Fibroblast of upper back skin (primary cell): ENCODE data around the gene ELOB.
A peak's percentile ranks its signal among the peaks of the same experiment; 100 is the strongest.

Source experiments
- DNase-seq: peaks from one replicate; pipeline ENCODE4 v3.0.0-alpha.2; 2013

Gene ELOB

DNA sequence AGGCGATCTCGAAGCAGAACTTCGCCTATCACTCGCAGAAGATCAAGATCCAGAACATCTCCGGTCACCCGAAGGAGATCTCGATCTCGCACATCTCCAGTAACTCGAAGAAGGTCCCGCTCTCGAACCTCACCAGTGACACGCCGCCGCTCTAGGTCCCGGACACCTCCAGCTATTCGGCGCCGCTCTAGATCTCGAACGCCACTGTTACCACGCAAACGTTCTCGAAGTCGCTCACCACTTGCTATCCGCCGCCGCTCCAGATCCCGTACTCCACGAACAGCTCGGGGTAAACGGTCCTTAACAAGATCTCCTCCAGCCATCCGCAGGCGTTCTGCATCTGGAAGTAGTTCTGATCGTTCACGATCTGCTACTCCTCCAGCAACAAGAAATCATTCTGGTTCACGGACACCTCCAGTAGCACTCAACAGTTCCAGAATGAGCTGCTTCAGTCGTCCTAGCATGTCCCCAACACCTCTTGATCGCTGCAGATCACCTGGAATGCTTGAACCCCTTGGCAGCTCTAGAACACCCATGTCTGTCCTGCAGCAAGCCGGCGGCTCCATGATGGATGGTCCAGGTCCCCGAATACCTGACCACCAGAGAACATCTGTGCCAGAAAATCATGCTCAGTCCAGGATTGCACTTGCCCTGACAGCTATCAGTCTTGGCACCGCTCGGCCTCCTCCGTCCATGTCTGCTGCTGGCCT is 10.5 kb downstream of the ELOB start:
- no peak for DNase-seq

DNA sequence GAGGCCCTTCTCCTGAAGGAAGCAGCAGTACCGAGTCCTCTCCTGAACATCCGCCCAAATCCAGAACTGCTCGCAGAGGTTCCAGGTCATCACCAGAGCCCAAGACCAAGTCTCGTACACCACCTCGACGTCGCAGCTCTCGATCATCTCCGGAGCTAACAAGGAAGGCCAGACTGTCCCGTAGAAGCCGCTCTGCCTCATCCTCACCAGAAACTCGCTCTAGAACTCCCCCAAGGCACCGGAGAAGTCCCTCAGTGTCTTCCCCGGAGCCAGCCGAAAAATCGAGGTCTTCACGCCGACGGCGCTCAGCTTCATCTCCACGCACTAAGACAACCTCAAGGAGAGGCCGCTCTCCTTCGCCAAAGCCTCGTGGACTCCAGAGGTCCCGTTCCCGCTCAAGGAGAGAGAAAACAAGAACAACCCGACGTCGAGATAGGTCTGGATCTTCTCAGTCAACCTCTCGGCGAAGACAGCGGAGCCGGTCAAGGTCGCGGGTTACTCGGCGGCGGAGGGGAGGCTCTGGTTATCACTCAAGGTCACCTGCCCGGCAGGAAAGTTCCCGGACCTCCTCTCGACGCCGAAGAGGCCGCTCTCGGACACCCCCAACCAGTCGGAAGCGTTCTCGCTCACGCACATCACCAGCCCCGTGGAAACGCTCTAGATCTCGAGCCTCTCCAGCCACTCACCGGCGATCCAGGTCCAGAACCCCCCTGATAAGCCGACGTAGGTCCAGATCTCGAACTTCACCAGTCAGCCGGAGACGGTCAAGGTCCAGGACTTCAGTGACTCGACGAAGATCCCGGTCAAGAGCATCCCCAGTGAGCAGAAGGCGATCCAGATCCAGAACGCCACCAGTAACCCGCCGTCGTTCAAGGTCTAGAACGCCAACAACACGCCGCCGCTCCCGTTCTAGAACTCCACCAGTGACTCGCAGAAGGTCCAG is 11.3 kb downstream of the ELOB start:
- DNase-seq: no peak

DNA sequence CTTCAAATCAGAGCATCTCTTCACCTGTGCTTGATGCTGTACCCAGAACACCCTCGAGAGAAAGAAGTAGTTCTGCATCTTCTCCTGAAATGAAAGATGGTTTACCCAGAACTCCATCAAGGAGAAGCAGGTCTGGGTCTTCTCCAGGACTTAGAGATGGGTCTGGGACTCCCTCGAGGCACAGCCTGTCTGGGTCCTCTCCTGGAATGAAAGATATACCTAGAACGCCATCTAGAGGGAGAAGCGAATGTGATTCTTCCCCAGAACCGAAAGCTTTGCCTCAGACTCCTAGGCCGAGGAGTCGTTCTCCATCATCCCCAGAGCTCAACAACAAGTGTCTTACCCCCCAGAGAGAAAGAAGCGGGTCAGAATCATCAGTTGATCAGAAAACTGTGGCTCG is 12.4 kb downstream of the ELOB start:
- DNase-seq: no peak

DNA sequence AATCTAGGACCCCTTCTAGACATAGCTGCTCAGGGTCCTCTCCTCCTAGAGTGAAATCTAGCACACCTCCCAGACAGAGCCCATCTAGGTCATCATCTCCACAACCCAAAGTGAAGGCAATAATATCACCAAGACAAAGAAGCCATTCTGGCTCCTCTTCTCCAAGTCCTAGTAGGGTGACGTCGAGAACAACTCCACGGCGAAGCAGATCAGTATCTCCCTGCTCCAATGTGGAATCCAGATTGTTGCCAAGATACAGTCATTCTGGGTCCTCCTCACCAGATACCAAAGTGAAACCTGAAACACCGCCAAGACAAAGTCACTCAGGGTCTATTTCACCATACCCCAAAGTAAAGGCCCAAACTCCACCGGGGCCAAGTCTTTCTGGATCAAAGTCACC is 13.9 kb downstream of the ELOB start:
- no peak for DNase-seq

DNA sequence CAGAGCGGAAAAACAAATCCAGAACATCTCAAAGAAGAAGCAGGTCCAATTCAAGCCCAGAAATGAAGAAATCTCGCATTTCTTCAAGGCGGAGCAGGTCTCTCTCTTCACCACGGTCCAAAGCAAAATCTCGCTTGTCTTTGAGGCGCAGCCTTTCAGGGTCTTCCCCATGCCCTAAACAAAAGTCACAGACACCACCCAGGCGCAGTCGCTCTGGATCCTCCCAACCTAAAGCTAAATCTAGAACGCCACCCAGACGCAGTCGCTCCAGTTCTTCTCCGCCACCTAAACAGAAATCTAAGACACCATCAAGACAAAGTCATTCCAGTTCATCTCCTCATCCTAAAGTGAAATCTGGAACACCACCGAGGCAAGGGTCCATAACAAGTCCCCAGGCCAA is 14.4 kb downstream of the ELOB start:
- DNase-seq: no peak

DNA sequence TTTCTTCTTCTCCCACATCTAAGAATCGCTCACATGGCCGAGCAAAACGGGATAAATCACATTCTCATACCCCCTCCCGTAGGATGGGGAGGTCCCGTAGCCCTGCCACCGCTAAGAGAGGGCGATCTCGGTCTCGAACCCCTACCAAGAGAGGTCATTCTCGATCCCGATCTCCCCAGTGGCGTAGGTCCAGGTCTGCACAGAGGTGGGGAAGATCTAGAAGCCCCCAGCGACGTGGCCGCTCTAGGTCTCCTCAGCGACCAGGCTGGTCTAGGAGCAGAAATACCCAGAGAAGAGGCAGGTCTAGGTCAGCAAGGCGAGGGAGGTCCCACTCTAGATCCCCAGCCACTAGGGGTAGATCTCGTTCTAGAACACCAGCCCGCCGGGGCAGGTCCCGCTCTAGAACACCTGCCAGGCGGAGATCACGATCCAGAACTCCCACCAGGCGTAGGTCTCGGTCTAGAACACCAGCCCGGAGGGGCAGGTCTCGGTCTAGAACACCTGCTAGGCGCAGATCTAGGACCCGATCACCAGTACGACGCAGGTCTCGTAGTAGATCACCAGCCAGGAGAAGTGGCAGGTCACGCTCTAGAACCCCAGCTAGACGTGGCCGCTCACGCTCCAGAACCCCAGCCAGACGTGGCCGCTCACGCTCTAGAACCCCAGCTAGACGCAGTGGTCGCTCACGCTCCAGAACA is 15.0 kb downstream of the ELOB start:
- no peak for DNase-seq

DNA sequence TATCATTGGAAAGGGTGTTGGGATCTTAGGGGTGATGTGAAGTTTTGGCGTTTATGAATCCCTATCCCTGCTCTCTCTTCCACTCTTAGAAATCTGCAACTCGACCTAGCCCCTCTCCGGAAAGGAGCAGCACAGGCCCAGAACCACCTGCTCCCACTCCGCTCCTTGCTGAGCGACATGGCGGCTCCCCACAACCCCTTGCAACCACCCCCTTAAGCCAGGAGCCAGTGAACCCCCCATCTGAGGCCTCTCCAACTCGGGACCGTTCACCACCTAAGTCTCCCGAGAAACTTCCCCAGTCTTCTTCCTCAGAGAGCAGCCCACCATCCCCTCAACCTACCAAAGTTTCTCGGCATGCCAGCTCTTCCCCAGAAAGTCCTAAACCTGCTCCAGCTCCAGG is 15.6 kb downstream of the ELOB start:
- no peak for DNase-seq

DNA sequence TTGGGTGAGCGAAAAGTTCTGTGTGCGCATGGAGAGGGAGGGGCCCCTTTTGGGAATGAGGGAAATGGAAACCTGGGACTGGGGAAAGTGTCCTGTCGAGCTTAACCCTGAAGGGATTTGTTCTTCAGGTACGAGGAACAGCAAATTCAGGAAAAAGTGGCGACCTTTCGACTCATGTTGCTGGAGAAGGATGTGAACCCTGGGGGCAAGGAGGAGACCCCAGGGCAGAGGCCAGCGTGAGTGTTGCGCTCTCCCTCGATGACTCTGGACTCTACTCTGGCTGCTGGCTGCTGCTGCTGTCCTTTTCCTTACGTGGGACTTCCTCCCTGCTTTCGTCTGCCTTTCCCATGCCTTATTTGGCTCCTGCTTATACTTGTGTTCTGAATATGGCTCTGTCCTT is 19.7 kb downstream of the ELOB start:
- no peak for DNase-seq

DNA sequence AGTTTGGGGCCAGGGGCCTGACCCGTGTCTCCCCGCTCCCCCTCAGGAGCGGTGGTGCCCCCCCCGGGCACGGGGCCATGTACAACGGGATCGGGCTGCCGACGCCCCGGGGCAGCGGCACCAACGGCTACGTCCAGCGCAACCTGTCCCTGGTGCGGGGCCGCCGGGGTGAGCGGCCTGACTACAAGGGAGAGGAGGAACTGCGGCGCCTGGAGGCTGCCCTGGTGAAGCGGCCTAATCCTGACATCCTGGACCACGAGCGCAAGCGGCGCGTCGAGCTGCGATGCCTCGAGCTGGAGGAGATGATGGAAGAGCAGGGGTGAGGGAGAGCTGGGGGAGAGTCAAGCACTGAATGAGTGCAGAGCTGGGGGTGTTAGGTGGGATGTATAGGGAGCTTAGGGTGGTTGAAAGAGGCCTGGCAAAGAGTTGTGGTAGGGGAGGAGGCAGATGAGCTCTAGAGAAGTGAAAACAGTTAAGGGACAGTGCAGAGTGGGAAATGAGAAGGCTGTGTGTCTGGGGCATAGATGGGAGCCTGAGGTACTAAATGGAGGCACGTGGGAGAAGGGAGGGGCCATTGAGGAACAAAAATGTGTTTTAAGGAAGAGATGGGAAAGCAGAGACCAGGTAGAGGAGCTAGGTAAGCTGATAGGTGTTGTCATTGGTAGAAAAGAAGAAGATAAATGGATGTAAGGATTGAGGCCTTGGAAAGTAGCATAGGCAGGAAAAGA is 20.6 kb downstream of the ELOB start:
- no peak for DNase-seq

DNA sequence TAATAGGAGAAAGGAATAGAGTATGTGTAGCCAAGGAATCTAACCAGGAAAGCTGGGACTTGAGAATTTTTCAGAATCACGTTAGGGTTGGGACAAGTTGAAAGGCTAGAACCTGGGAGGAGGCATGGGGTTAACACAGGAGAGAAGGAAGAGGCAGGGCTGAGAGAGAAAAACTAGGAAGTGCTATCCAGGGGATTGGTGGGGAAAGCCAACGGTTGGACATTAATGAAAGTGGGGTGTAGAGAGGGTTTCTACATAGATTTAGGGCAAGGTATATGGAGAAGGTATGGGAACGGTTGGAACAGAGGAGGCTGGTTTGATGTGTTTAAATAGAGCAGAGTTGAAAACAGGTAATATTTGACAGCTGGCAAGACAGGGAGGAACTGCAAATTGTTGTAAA is 21.9 kb downstream of the ELOB start:
- no peak for DNase-seq

DNA sequence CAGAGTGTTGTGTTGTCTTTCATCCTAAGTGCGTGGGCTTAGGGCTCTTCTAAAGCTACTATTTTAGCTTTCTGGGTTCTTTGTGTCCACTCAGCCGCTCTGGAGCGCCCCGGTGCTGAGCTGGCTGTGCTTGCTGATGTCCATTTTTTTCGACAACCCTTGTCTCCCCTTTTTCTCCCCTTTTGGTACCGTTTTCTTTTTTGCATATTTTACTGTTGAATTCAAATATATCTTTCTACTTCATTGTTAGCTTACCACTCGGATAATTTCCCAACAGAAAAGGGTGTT is 23.4 kb downstream of the ELOB start:
- DNase-seq: no peak

DNA sequence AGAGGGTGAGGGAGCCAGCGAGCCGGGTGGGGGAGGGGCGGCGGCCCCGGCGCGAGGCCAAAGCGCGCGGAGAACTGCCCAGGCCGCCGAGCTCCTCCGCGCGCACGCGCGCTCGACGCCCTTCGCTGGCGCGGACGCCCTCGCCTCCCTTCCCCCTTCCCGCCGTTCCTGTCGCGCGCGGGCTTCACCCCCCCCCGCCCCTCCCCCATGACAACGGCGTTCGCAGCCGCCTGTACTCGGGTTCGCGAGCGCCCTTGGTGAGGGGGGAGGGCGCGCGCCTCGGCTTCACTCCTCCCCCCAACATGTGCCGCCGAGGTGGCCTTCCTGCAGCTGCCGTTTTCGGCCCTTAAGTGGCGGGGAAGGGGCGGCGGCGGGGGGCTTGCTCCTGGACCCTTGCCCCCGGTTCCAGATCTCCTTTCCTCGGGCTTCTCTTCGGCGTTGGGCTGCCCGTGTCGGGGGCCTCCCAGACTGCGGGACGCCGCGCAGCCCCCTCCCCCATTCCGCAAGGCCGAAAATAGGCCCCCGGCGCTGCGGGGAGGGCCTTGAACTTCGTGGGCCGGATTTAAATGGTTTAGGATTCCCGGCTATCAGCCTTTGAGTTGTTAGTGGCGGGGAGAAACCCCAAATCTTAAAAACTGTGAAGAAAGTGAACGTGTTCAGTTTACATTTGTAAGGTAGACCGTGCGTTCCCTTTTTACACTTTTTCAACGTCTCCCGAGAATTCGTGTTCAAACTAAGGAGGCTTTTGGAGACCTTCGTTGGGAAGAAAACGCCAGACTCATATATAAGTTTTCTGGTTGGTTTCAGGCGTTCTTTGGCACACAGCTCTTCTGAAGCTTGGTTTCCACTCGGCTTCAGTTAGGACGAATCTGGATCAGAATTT is 24.0 kb downstream of the ELOB start:
- peak; percentile 80 for DNase-seq

DNA sequence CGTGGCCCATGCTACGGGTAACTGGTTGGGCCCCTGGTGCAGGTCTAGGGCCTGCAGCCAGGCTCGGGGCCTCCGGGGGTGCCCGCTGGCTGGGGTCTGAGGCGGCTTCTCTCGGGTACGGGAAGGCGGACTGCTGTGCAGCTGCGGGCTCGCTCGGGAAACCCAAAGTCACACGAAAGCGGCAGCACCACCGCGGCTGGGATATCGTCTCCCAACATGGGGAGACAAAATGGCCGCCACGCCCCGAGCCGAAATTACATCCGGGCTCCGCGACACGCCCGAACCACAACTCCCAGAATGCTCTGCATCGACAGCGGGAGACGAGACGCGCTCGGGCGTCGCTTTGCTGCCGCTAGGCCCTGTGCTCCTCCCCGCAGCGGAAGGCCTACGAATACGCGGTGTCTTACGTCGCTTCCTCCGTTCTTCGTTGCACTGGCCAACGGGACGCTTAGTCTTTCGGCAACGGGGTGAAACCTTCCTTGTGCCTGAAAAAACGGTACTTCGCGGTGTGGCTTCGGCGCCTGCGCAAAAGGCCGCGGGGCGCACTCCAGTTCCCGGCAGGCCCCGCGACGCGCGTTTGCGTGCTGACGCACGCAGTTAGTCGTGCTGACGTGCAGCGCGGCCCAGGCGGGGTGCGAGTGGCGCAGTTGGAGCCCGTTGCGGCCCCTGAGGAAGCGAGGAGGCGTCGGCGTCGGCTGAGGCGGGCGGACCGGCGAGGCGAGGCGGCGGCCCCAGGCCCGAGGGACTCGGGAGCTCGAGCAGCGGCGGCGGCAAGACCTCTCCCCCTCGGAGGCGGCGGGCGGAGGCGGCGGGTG is 24.8 kb downstream of the ELOB start, which contains the start of gene SRRM2:
Gene SRRM2 (plus strand): TSS at position 604 of the 815 bp plus-strand sequence. CDS start 3,727 bp downstream, outside the sequence.
- peak; percentile 96 for DNase-seq

DNA sequence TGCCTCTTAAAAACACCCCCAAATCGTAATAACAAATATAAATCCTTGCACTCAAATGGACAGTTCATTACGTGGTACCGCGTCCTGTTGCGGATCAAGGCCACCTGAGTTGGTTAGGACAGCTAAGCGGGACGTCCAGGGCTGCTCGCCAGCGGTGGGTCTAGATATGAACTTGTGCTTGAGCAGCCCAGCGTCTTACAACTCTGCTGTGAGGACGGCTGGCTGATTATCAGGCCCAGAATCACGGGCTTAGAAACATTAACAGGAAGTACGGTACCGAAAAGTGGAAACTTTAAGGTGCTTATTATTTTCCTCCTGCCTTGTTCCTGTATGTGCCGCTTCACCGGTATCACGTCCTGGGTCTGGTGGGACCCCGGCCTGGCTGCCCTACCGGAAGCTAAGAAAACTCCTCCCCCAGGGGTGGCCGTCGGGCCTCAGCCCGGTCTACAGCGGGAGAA is 25.5 kb downstream of the ELOB start:
- DNase-seq: no peak

DNA sequence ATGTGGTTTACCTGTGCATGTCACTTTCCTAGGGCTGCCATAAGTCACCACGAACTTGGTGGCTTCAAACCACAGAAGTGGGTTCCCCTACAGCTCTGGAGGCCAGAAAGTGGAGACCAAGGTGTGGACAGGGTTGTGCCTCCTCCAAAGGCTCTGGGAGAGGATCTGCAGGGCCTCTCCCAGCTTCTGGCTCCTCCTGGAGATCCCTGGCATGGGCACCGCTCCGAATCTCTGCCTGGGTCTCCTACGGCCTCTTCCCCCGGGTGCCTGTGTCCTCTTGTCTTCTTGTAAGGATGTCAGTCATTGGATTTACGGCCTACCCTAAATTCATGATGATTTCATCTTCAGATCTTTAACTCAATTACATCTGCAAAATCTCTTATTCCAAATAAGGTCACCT is 27.1 kb downstream of the ELOB start:
- no peak for DNase-seq

DNA sequence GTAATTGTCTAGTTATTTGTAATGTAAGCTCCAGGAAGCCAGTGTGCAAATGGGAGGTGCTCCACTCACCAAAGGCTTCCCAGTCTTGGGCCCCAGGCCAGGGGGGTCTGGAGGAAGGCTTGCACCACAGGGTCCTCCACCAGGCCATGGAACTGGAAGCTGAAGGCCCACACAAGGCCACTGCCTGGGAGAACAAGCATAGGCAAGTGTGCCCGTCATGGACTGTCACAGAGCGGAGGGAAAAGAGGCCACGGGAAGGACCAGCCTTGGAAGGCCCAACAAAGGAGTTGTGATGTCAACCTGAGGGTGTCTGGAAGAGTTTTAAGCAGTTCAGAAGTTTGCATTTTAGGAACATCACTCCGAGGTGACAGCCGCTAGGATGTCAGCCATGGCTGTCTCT is 27.6 kb downstream of the ELOB start:
- DNase-seq: no peak

DNA sequence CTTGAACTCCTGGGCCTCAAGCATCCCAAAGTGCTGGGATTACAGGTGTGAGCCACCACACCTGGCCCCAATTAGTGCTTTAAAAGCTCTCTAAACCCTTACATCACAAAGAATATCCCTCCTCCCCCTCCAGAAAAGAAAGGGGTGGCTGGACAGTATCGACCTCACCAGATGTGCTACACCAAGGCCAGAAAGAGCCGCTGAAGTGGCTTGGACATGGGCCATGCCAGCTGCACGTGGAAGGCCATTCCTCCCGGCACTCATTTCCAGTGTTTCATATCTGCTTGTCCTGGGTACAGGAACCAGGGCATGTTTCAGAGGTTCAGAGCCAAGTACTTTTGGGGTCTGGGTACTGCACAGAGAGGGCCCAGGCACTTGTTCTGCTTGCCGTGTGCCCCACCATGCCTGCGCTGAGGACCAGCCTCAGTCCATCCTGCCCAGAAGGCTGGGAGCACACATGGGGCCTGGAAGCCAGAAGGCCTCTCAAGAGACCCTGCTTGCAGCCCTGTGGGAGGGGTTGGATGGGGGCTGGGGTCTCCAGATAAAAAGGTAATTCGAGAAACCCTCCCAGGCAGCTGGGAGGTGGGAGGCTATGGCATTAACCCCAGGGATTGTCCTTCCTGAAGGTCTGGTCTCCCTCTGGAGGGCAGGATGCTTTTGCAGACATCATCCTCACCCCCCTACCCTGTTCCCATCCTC is 28.2 kb downstream of the ELOB start:
- DNase-seq: no peak

DNA sequence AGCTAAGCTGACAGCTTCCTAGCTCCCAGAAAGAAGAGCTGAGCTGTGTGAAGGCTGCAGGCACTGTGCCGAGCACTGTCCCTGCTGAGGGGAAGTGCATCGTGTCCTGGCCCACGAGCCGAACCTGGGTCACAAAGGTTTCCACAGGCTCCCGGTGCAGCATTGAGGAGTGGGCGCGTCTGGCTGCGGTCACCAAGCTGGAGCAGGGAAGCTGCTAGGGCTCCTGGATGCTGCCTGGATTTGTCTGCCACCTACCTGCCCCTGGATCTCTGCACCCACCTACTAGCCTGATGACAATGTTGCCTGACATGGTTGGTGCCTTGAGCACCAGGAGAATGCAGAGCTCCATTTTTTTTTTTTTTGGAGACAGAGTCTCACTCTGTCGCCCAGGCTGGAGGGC is 31.1 kb downstream of the ELOB start:
- no peak for DNase-seq

DNA sequence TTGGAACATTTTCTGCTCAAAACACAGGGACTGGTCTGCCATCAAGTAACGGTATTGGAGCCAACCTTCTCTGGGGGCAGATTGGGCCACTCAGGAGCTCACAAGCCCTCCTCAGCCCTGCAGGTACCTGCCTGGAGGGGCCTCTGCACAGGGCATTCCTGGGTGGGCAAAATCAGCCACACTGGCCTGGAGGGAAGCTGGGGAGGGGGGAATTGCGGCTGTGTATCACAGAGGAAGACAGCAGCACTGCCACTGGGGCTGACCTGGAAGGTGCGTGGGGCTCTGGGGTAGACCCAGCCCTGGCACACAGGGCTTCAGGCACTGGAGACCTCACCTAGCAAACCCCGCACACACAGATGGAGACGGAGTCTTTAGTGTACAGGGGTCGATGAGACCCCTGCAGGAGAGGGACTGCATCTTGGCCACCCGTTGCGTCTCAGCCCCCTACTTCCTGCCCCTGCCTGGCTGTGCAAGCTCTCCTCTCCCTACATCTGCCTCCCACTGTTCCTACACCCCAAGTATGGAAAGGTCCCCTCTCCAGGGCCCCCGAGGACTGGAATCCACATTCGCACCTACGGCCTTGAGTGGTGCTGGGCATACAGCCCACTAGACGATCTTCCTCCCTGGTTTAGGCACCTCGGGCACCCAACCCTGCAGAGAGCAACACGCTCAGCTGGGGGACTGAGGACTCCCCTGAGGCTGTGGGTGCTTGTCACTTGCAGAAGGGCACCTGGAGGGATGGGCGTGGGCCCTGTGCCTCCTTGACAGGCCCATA is 31.8 kb downstream of the ELOB start:
- DNase-seq: no peak

DNA sequence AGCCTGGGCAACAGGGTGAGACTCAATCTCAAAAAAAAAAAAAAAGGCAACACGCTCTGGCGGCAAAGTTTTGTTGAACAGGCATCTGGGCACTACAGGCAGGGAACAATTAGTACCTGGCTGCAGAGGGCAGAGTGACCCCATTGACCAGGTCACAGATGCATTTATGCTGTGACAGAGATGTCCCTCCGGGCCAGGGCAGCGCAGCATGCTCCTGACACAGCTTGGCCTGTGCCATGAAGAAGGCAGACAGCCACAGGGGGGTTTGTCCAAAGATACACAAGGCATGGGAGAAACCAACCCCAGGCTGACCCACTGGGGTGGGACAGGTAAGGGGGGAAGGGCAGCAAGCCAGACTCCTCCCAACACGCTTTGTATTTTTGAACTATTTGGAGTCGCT is 32.4 kb downstream of the ELOB start:
- no peak for DNase-seq
